Lower leg skin (tissue), 3 donors: ENCODE measurements around the gene KRT35.

ENCODE experiments used
- CTCF ChIP-seq, 3 donors: fragments of 450-650 bp; IDR thresholded peaks; one replicate each; pipeline ENCODE4 v1.5.1; 2016; ENCODE audit warnings: antibody characterized with exemption in 3 of 3, mild to moderate bottlenecking in 3 of 3, moderate library complexity in 2 of 3
- POLR2A ChIP-seq, 2 donors: fragments of 450-650 bp; IDR thresholded peaks; one replicate each; pipeline ENCODE4 v1.6.1; 2016 to 2017; ENCODE audit warnings: antibody characterized with exemption in 2 of 2, mild to moderate bottlenecking in 1 of 2, moderate library complexity in 1 of 2

DNA sequence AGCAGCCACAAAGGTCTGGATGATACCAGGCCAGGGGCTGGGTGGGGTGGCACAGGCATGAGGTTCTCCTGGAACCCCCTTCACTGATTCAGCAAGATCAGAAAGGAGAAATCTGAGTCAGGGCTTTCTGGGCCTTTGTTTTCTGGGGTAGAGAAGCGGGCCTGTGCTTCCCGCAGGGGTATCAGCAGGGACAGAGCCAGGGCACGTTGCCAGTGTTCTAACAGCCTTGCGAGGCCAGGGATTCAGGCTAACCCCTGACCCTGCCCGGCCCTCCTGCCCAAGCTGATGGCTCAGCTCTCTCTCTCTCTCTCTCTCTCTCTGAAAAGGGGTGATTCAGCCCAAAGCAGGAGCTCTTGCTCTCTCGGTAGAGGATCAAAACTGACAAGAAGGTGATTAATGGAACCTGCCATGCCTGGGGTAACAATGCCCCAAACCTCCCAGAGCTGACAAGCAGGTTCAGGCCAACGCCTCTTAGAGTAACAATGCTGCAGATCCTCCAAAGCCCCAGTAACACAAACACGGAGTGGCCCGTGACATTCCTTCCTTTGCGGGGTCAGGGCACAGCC lies 26.4 kb upstream of the KRT35 start:
- TF ChIP-seq CTCF (IDR thresholded peaks at IDR 0.05) = no peak
- TF ChIP-seq POLR2A (IDR thresholded peaks at IDR 0.05) = no peak
